ENCODE measurements around the gene DMAC1. TPM values are rescaled to one million over a fixed set of nuclear protein-coding genes. Genes with fewer than 3 reads are reported as not detected.

The DMAC1 gene
- total and polyA plus RNA-seq, 2 donors (not counting 1 experiment from before 2014, with no cell fraction given): 9.8 to 25.7 TPM

- Mint-ChIP-seq H3K27me3 (no peaks in the 10 kb centered on the region), H3K4me3 (no peak overlapping the region), H3K9me3 (ENCODE audit: insufficient read depth) (no peaks in the 10 kb centered on the region), H3K27ac (no peak overlapping the region), H3K4me1 (peaks cover 6% of the 10 kb centered on the region)
- no peak overlapping the region for H3K9ac ChIP-seq (ENCODE audit: low read length)
- no peaks in the 10 kb centered on the region for H3K36me3 ChIP-seq (replicated peaks in 1 of 2; ENCODE audit: control extremely low read depth in 1 of 2, control insufficient read depth in 1 of 2, extremely low read depth in 1 of 2, insufficient read depth in 2 of 2, low read length in 1 of 2)
- H3K27ac ChIP-seq (ENCODE audit: low read length in 2 of 2): no peak overlapping the region
- H3K4me3 ChIP-seq (ENCODE audit: control extremely low read depth in 1 of 5, extremely low read depth in 1 of 5, insufficient read depth in 1 of 5, low read depth in 2 of 5, low read length in 4 of 5): no peak overlapping the region
- no peaks in the 10 kb centered on the region for H3K27me3 ChIP-seq (replicated peaks in 1 of 4; ENCODE audit: control extremely low read depth in 1 of 4, control insufficient read depth in 3 of 4, insufficient read depth in 4 of 4, low read length in 3 of 4)
- TF ChIP-seq CTCF (IDR thresholded peaks at IDR 0.05): no peak
- no peak for TF ChIP-seq EZH2 (IDR thresholded peaks at IDR 0.05; ENCODE audit: borderline replicate concordance, insufficient read depth, low read depth, low read length, poor library complexity, severe bottlenecking)
- no peak overlapping the region for H3K4me2 ChIP-seq (replicated peaks; ENCODE audit: low read depth, low read length, poor library complexity, severe bottlenecking)
- H3K79me2 ChIP-seq (ENCODE audit: control insufficient read depth, insufficient read depth, low read length): no peaks in the 10 kb centered on the region
- WGBS (ENCODE audit: insufficient coverage): 89% methylated on average over 1 of the region's 1 CpG
- no peak overlapping the region for H2AFZ ChIP-seq (ENCODE audit: insufficient read depth, low read depth, low read length, poor library complexity, severe bottlenecking)
- peaks cover 0 to 7% of the 10 kb centered on the region in 2 donors for H3K4me1 ChIP-seq (ENCODE audit: control insufficient read depth in 2 of 2, insufficient read depth in 2 of 2, low read length in 2 of 2)
- peaks cover 0 to 3% (median 2%) of the 10 kb centered on the region in 3 donors for H3K9me3 ChIP-seq (ENCODE audit: control extremely low read depth in 1 of 3, control insufficient read depth in 2 of 3, insufficient read depth in 1 of 3, low read length in 2 of 3)
- no peak for DNase-seq
- CTCF ChIA-PET: interaction anchor here (1.3 kb wide), 1 partner anchor 10 kb away, joined by 3 read pairs; no protein-coding TSS in a partner anchor
- H4K20me1 ChIP-seq (ENCODE audit: control insufficient read depth, insufficient read depth, low read length, poor library complexity, severe bottlenecking): no peaks in the 10 kb centered on the region
- intact Hi-C loops (cut with micrococcal nuclease): loop anchor here (5.0 to 10.0 kb wide), 2 partner anchors 213 to 340 kb away; no protein-coding TSS in a partner anchor
- no peak for ATAC-seq (ENCODE audit: low read depth)
- POLR2A ChIA-PET: no interaction called here
Observed at GRCh38 chr9:7841831-7842230, 42.3 kb upstream of the DMAC1 start.

- ATAC-seq (ENCODE audit: low read depth): no peak
- H3K27ac Mint-ChIP-seq: no peak overlapping the region
- POLR2A ChIA-PET: no interaction called here
Observed at GRCh38 chr9:7834531-7834930, 35.0 kb upstream of the DMAC1 start.

More at GRCh38 chr9:7834531-7834930, 35.0 kb upstream of the DMAC1 start:
- no peaks in the 10 kb centered on the region for H4K20me1 ChIP-seq (ENCODE audit: control insufficient read depth, insufficient read depth, low read length, poor library complexity, severe bottlenecking)
- no peaks in the 10 kb centered on the region for H3K27me3 ChIP-seq (replicated peaks in 1 of 4; ENCODE audit: control extremely low read depth in 1 of 4, control insufficient read depth in 3 of 4, insufficient read depth in 4 of 4, low read length in 3 of 4)
- no peaks in the 10 kb centered on the region for H3K4me1 Mint-ChIP-seq
- no peak overlapping the region for H3K27ac ChIP-seq (ENCODE audit: low read length in 2 of 2)
- no peak for DNase-seq
- H3K79me2 ChIP-seq (ENCODE audit: control insufficient read depth, insufficient read depth, low read length): no peaks in the 10 kb centered on the region
- TF ChIP-seq CTCF (IDR thresholded peaks at IDR 0.05) (no peak), EZH2 (IDR thresholded peaks at IDR 0.05; ENCODE audit: borderline replicate concordance, insufficient read depth, low read depth, low read length, poor library complexity, severe bottlenecking) (no peak)
- intact Hi-C loops (cut with micrococcal nuclease): no loop called here
- no CpG with 5 or more reads among the region's 2 CpGs for WGBS (ENCODE audit: insufficient coverage)
- no peaks in the 10 kb centered on the region for H3K27me3 Mint-ChIP-seq
- no peaks in the 10 kb centered on the region for H3K4me1 ChIP-seq (ENCODE audit: control insufficient read depth in 2 of 2, insufficient read depth in 2 of 2, low read length in 2 of 2)
- CTCF ChIA-PET: no interaction called here
- H3K4me3 ChIP-seq (ENCODE audit: control extremely low read depth in 1 of 5, extremely low read depth in 1 of 5, insufficient read depth in 1 of 5, low read depth in 2 of 5, low read length in 4 of 5): no peak overlapping the region
- no peak overlapping the region for H3K9ac ChIP-seq (ENCODE audit: low read length)
- no peak overlapping the region for H3K4me3 Mint-ChIP-seq
- no peak overlapping the region for H3K4me2 ChIP-seq (replicated peaks; ENCODE audit: low read depth, low read length, poor library complexity, severe bottlenecking)
- no peak overlapping the region for H2AFZ ChIP-seq (ENCODE audit: insufficient read depth, low read depth, low read length, poor library complexity, severe bottlenecking)
- no peaks in the 10 kb centered on the region for H3K9me3 Mint-ChIP-seq (ENCODE audit: insufficient read depth)
- H3K36me3 ChIP-seq (replicated peaks in 1 of 2; ENCODE audit: control extremely low read depth in 1 of 2, control insufficient read depth in 1 of 2, extremely low read depth in 1 of 2, insufficient read depth in 2 of 2, low read length in 1 of 2): no peaks in the 10 kb centered on the region
- H3K9me3 ChIP-seq (ENCODE audit: control extremely low read depth in 1 of 3, control insufficient read depth in 2 of 3, insufficient read depth in 1 of 3, low read length in 2 of 3): peaks cover 0 to 3% (median 0%) of the 10 kb centered on the region in 3 donors

Data from B cell (primary cell).